IPS-18c (cell line): ENCODE measurements around the gene AK4.

Experiments used
- H3K4me3 ChIP-seq: 2 replicates; pipeline ENCODE4 v1.7.0; 2013; ENCODE audit warnings: low read depth, mild to moderate bottlenecking, low read length, moderate library complexity; ENCODE audit not compliant: insufficient read depth
- H3K9me3 ChIP-seq: one replicate; pipeline ENCODE4 v1.6.1; 2013; ENCODE audit warnings: mild to moderate bottlenecking, low read length, moderate library complexity; ENCODE audit not compliant: control insufficient read depth, insufficient read depth

Gene AK4

GRCh38 chr1:65250826-65251225 is 102.8 kb downstream of the AK4 start:
- Histone ChIP-seq H3K4me3 (no peak overlapping the region), H3K9me3 (no peaks in the 10 kb centered on the region)

GRCh38 chr1:65253800-65254319 is 105.9 kb downstream of the AK4 start:
- H3K9me3 ChIP-seq: no peaks in the 10 kb centered on the region
- peak overlapping the region; percentile 44 for H3K4me3 ChIP-seq

GRCh38 chr1:65254320-65255034 is 106.5 kb downstream of the AK4 start:
- peak overlapping the region; percentile 81 for H3K4me3 ChIP-seq
- no peaks in the 10 kb centered on the region for H3K9me3 ChIP-seq

GRCh38 chr1:65255035-65255655 is 107.1 kb downstream of the AK4 start:
- no peaks in the 10 kb centered on the region for H3K9me3 ChIP-seq
- H3K4me3 ChIP-seq: peak overlapping the region; percentile 81

- H3K4me3 ChIP-seq: peak overlapping the region; percentile 81; the same call in 1 of the 2 replicates
These were observed 107.7 kb downstream of the AK4 start for GRCh38 chr1:65255656-65256050.

GRCh38 chr1:65256860-65257708 is 109.1 kb downstream of the AK4 start:
- no peaks in the 10 kb centered on the region for H3K9me3 ChIP-seq
- H3K4me3 ChIP-seq: no peak overlapping the region

More at GRCh38 chr1:65255656-65256050, 107.7 kb downstream of the AK4 start:
- H3K9me3 ChIP-seq: no peaks in the 10 kb centered on the region

GRCh38 chr1:65258106-65258505 is 110.1 kb downstream of the AK4 start:
- Histone ChIP-seq H3K4me3 (no peak overlapping the region), H3K9me3 (no peaks in the 10 kb centered on the region)

GRCh38 chr1:65259816-65260215 is 111.8 kb downstream of the AK4 start:
- H3K4me3 ChIP-seq: no peak overlapping the region
- H3K9me3 ChIP-seq: no peaks in the 10 kb centered on the region

- H3K9me3 ChIP-seq: no peaks in the 10 kb centered on the region
- H3K4me3 ChIP-seq: no peak overlapping the region
These were observed 113.0 kb downstream of the AK4 start for GRCh38 chr1:65260851-65261473.

GRCh38 chr1:65263286-65263685 is 115.3 kb downstream of the AK4 start:
- no peaks in the 10 kb centered on the region for H3K9me3 ChIP-seq
- no peak overlapping the region for H3K4me3 ChIP-seq

GRCh38 chr1:65264197-65264929 is 116.4 kb downstream of the AK4 start:
- Histone ChIP-seq H3K4me3 (peak overlapping the region; percentile 40; the same call in 1 of the 2 replicates), H3K9me3 (no peaks in the 10 kb centered on the region)

- Histone ChIP-seq H3K9me3 (no peaks in the 10 kb centered on the region), H3K4me3 (peak overlapping the region; percentile 59)
These were observed 117.3 kb downstream of the AK4 start for GRCh38 chr1:65265296-65265650.

- peak overlapping the region; percentile 59 for H3K4me3 ChIP-seq
These were observed 117.8 kb downstream of the AK4 start for GRCh38 chr1:65265651-65266351.

GRCh38 chr1:65266476-65266875 is 118.5 kb downstream of the AK4 start:
- Histone ChIP-seq H3K4me3 (no peak overlapping the region), H3K9me3 (no peaks in the 10 kb centered on the region)

More at GRCh38 chr1:65265651-65266351, 117.8 kb downstream of the AK4 start:
- H3K9me3 ChIP-seq: no peaks in the 10 kb centered on the region

GRCh38 chr1:65267271-65267670 is 119.3 kb downstream of the AK4 start:
- H3K4me3 ChIP-seq: no peak overlapping the region

GRCh38 chr1:65267683-65268082 is 119.7 kb downstream of the AK4 start:
- Histone ChIP-seq H3K4me3 (no peak overlapping the region), H3K9me3 (no peaks in the 10 kb centered on the region)

More at GRCh38 chr1:65267271-65267670, 119.3 kb downstream of the AK4 start:
- no peaks in the 10 kb centered on the region for H3K9me3 ChIP-seq
